ENCODE data around the gene SARS2.

Gene SARS2

DNA sequence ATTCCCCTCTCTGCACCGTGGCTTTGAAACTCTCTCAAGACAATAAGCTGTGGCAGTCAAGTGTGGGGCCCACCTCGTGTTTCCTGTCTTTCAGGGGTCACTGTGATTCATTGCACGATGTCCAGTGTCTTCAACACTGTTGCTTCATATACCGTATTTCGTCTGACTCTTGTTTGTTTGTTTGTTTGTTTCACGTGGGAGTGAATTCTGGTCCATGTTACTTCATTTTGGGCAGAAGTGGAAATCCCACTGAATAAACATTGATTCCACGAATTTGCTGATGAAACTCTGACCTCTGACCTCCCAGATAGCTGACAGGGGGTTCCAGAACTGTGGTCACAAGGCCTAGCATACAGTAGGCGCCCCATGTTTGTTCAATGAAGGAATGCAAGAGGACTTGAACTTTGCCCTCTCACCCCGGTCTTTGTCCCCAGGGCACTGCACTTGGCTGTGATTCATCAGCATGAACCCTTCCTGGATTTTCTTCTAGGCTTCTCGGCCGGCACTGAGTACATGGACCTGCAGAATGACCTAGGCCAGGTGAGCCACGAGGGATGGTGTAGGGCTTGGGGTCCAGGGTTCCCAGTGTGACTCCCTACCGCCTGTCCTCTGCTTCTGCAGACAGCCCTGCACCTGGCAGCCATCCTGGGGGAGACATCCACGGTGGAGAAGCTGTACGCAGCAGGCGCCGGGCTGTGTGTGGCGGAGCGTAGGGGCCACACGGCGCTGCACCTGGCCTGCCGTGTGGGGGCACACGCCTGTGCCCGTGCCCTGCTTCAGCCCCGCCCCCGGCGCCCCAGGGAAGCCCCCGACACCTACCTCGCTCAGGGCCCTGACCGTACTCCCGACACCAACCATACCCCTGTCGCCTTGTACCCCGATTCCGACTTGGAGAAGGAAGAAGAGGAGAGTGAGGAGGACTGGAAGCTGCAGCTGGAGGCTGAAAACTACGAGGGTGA lies 25.7 kb downstream of the SARS2 start:
- Histone ChIP-seq H3K4me1 (ENCODE audit: control insufficient read depth, insufficient read depth, low read length, unreplicated experiment) (no peaks in the 10 kb centered on the region), H3K36me3 (ENCODE audit: insufficient read depth, low read length) (peaks cover 15% of the 10 kb centered on the region; the same call in 1 of the 2 replicates), H3K79me2 (ENCODE audit: control insufficient read depth, insufficient read depth, low read length, unreplicated experiment) (peaks cover 3% of the 10 kb centered on the region), H2AFZ (ENCODE audit: low read length, unreplicated experiment) (no peak overlapping the region), H3K4me3 (ENCODE audit: low read depth, low read length) (no peak overlapping the region), H3K27ac (ENCODE audit: low read depth, low read length) (no peak overlapping the region), H3K27me3 (ENCODE audit: insufficient read depth, low read length) (no peaks in the 10 kb centered on the region)

DNA sequence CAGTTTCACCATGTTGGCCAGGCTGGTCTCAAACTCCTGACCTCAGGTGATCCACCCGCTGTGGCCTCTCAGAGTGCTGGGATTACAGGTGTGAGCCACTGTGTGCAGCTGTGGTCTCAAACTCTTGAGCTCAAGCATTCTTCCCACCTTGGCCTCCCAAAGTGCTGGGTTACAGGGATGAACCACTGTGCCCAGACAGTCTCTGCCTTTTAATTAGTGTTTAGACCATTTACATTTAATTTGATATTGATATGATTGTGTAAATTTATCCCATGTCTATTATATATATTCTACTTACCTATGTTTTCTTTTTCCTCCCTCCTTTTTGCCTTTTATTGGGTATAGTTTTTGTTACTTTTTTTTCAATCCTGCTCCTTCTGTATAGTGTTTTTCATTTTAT lies 28.9 kb downstream of the SARS2 start:
- Histone ChIP-seq H3K27me3 (ENCODE audit: insufficient read depth, low read length) (no peaks in the 10 kb centered on the region), H3K79me2 (ENCODE audit: control insufficient read depth, insufficient read depth, low read length, unreplicated experiment) (peaks cover 3% of the 10 kb centered on the region), H3K4me1 (ENCODE audit: control insufficient read depth, insufficient read depth, low read length, unreplicated experiment) (no peaks in the 10 kb centered on the region), H3K36me3 (ENCODE audit: insufficient read depth, low read length) (peaks cover 5% of the 10 kb centered on the region; the same call in 1 of the 2 replicates), H2AFZ (ENCODE audit: low read length, unreplicated experiment) (no peak overlapping the region), H3K27ac (ENCODE audit: low read depth, low read length) (no peak overlapping the region), H3K4me3 (ENCODE audit: low read depth, low read length) (no peak overlapping the region)

DNA sequence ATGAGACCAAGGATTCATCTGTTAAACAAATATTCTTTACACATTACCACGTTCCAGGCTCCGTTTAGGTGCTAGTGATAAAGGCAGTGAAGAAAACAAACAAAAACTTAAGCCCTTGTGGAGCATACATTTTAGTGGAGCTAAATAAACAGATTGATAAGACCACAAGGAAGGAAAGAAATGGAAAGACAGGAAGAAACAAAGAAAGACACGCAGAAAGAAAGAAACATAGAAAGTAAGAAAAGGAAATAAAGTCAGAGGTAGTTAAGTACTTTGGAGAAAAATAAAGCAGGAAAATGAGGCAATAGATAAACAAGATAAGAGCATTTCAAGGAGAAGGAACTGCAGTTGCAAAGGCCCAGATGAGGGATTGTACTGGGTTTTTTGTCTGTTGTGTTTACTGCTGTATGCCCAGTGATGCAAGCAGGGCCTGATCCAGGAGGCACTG lies 29.8 kb downstream of the SARS2 start:
- Histone ChIP-seq H3K79me2 (ENCODE audit: control insufficient read depth, insufficient read depth, low read length, unreplicated experiment) (peaks cover 3% of the 10 kb centered on the region), H3K4me3 (ENCODE audit: low read depth, low read length) (peak overlapping the region; percentile 90), H2AFZ (ENCODE audit: low read length, unreplicated experiment) (no peak overlapping the region), H3K36me3 (ENCODE audit: insufficient read depth, low read length) (peaks cover 5% of the 10 kb centered on the region; the same call in 1 of the 2 replicates), H3K27me3 (ENCODE audit: insufficient read depth, low read length) (no peaks in the 10 kb centered on the region), H3K4me1 (ENCODE audit: control insufficient read depth, insufficient read depth, low read length, unreplicated experiment) (no peaks in the 10 kb centered on the region), H3K27ac (ENCODE audit: low read depth, low read length) (peak overlapping the region; percentile 79)

DNA sequence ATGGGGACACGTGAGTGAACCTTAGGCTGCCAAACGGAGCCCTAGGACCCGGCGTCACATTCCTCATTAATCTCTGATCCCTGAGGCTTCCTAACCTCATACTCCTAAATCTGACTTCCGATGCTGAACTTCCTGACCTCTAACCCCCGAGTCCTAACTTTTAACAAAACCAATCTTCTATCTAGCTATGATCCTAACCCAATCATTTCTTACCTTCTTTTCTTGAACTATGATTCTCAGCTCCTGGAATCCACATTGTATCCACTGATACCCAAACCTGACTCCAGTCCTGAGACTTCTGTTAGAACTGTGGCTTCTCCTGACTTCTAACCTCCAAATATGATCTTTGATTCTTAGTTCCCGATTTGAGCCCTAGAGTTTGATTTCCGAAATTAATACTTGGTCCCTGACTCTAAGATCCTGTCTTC lies 30.3 kb downstream of the SARS2 start:
- Histone ChIP-seq H3K4me3 (ENCODE audit: low read depth, low read length) (peak overlapping the region; percentile 90), H3K4me1 (ENCODE audit: control insufficient read depth, insufficient read depth, low read length, unreplicated experiment) (no peaks in the 10 kb centered on the region), H3K27me3 (ENCODE audit: insufficient read depth, low read length) (no peaks in the 10 kb centered on the region), H3K79me2 (ENCODE audit: control insufficient read depth, insufficient read depth, low read length, unreplicated experiment) (peaks cover 3% of the 10 kb centered on the region), H3K27ac (ENCODE audit: low read depth, low read length) (peak overlapping the region; percentile 79), H2AFZ (ENCODE audit: low read length, unreplicated experiment) (peak overlapping the region; percentile 81), H3K36me3 (ENCODE audit: insufficient read depth, low read length) (no peaks in the 10 kb centered on the region; the same call in 1 of the 2 replicates)

DNA sequence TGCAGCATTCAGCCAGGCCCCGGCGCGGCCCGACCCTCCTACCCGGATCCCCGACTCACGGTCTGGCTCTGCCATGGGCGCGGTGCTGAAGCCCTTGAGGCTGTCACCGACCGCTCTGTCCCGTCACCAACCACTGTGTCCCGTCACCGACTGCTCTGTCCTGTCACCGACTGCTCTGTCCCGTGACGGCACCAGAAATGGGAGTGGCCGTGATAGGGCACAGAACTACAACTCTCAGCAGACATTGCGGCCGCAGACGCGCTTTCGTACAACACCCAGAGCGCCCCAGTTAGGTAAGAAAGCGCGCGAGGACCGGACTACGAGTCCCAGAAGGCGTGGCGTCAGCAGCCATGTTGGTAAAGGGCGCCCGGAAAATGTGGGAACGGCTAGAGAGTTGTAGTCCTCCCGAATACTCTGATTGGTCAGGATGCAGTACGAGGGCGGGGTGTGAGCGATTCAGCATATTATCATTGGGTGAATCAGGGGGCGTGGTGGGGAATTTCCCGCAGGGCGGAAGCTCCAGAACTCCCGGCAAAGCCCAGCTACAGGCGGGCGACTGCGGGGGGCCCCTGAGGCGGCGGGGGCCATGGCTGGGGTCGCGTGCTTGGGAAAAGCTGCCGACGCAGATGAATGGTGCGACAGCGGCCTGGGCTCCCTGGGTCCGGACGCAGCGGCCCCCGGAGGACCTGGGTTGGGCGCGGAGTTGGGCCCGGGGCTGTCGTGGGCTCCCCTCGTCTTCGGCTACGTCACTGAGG lies 30.9 kb downstream of the SARS2 start, which contains the start of the genes NFKBIB and SIRT2:
Gene NFKBIB, plus strand, starts transcription at position 523 of the 755 bp plus-strand sequence. Its CDS starts 64 bp downstream, at position 587.
Gene SIRT2, minus strand, starts transcription at position 172 of the 755 bp plus-strand sequence. Its CDS starts 97 bp downstream, at position 75.
- Histone ChIP-seq H2AFZ (ENCODE audit: low read length, unreplicated experiment) (peak within 1 kb of the TSS; percentile 81), H3K27ac (ENCODE audit: low read depth, low read length) (peak within 1 kb of the TSS; percentile 79), H3K4me3 (ENCODE audit: low read depth, low read length) (peak within 1 kb of the TSS; percentile 90), H3K4me1 (ENCODE audit: control insufficient read depth, insufficient read depth, low read length, unreplicated experiment) (no peaks in the 10 kb centered on the region), H3K36me3 (ENCODE audit: insufficient read depth, low read length) (no peaks in the 10 kb centered on the region; the same call in 1 of the 2 replicates), H3K79me2 (ENCODE audit: control insufficient read depth, insufficient read depth, low read length, unreplicated experiment) (peaks cover 3% of the 10 kb centered on the region), H3K27me3 (ENCODE audit: insufficient read depth, low read length) (no peaks in the 10 kb centered on the region)

DNA sequence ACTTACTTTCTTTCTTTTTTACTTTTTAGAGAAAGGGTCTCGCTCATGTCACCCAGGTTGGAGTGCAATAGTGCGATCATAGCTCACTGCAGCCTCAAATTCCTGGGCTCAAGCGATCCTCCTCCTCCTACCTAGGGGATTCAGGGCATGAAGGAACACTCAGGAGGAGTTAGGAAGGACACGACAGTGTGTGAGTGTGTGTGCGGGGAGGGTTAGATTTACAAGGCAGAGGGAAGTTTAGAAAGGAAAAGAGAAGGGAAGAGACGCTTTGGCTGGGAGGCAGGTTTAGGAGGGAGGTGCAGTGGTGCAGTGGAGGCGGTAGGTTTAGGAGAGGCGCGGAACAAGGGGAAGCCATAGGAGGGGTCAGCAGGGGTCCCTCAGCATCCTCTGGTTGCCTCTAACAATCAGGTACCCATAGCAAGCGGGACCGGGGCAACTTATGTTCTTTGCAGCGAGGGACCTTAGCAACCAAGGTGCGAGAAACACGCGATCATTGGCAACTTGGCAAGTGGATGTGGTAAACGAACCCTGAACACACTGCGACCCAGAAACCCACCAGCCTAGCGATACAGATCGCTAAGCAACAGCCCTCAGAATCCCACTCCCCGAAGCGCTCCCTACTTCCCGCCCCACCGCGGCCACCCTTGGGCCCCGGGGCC lies 31.6 kb downstream of the SARS2 start:
- H2AFZ ChIP-seq (ENCODE audit: low read length, unreplicated experiment), result peak overlapping the region; percentile 80
- no peaks in the 10 kb centered on the region for H3K4me1 ChIP-seq (ENCODE audit: control insufficient read depth, insufficient read depth, low read length, unreplicated experiment)
- H3K36me3 ChIP-seq (ENCODE audit: insufficient read depth, low read length), result no peaks in the 10 kb centered on the region
- H3K4me3 ChIP-seq (ENCODE audit: low read depth, low read length), result peak overlapping the region; percentile 90
- H3K79me2 ChIP-seq (ENCODE audit: control insufficient read depth, insufficient read depth, low read length, unreplicated experiment), result peaks cover 3% of the 10 kb centered on the region
- H3K27ac ChIP-seq (ENCODE audit: low read depth, low read length), result no peak overlapping the region
- H3K27me3 ChIP-seq (ENCODE audit: insufficient read depth, low read length), result no peaks in the 10 kb centered on the region

DNA sequence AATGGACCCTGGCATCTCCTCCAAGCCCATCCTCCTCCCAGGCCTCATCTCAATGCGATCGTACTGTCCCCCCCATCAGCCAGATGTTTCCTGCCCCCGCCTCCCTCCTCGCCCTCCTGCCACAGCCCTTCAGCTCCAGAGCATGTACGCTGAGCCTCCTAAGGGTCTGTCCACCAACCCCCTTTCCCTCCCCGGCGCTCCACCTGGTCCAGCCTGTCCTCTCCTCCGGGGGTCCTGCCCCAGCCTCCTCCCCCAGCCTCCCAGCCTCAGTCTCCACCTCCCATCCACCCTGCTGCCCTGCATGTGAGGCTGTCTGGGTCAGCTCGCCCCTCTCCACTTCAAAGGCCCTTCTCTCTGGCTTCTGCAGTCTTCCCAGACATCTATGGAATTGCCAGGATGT lies 35.6 kb downstream of the SARS2 start:
- Histone ChIP-seq H3K27me3 (ENCODE audit: insufficient read depth, low read length) (no peaks in the 10 kb centered on the region), H3K27ac (ENCODE audit: low read depth, low read length) (no peak overlapping the region), H3K4me1 (ENCODE audit: control insufficient read depth, insufficient read depth, low read length, unreplicated experiment) (no peaks in the 10 kb centered on the region), H3K4me3 (ENCODE audit: low read depth, low read length) (no peak overlapping the region), H3K36me3 (ENCODE audit: insufficient read depth, low read length) (no peaks in the 10 kb centered on the region), H2AFZ (ENCODE audit: low read length, unreplicated experiment) (no peak overlapping the region), H3K79me2 (ENCODE audit: control insufficient read depth, insufficient read depth, low read length, unreplicated experiment) (no peaks in the 10 kb centered on the region)

DNA sequence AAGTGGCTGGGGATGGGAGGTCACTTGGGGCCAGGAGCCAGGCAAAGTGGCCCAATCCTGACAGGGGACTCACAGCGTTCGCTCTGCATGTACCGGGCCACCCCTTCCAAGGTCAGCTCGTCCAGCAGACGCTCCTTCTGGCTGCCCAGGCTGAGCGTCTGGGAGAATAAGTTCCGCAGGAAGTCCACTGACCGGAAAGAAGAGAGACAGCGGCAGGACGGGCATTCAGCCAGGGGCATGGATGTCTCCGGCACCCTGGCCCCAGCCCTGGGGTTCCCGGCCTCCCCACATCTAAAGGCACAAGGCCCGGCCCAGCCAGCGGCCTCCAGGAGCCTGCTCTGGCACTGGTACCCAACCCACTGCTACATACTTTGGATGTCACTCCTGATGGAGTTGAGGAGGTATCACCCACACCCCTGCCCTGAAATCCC lies 37.2 kb downstream of the SARS2 start:
- Histone ChIP-seq H3K4me3 (ENCODE audit: low read depth, low read length) (no peak overlapping the region), H3K27ac (ENCODE audit: low read depth, low read length) (no peak overlapping the region), H3K27me3 (ENCODE audit: insufficient read depth, low read length) (no peaks in the 10 kb centered on the region), H3K36me3 (ENCODE audit: insufficient read depth, low read length) (no peaks in the 10 kb centered on the region), H3K79me2 (ENCODE audit: control insufficient read depth, insufficient read depth, low read length, unreplicated experiment) (no peaks in the 10 kb centered on the region), H3K4me1 (ENCODE audit: control insufficient read depth, insufficient read depth, low read length, unreplicated experiment) (no peaks in the 10 kb centered on the region), H2AFZ (ENCODE audit: low read length, unreplicated experiment) (no peak overlapping the region)

DNA sequence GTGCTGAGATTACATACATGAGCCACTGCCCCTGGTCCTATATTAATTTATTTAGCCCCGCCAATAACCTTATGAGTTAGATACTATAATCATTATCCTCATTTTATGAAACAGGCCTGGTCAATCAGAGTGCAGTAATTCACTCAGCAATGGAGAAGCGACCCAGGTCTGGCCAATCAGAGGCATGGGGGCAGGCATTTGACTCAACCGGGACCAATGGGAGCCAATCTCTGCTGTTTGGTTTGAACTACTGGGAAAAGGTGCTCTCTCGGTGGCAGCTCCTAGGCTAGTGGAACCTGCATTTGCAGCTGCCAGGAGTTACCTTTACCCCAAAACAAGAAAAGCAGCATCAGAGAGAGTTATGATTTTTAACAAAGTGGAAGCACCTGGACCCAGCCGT lies 37.7 kb downstream of the SARS2 start:
- Histone ChIP-seq H3K27me3 (ENCODE audit: insufficient read depth, low read length) (no peaks in the 10 kb centered on the region), H2AFZ (ENCODE audit: low read length, unreplicated experiment) (no peak overlapping the region), H3K79me2 (ENCODE audit: control insufficient read depth, insufficient read depth, low read length, unreplicated experiment) (no peaks in the 10 kb centered on the region), H3K36me3 (ENCODE audit: insufficient read depth, low read length) (no peaks in the 10 kb centered on the region), H3K4me1 (ENCODE audit: control insufficient read depth, insufficient read depth, low read length, unreplicated experiment) (no peaks in the 10 kb centered on the region), H3K4me3 (ENCODE audit: low read depth, low read length) (no peak overlapping the region), H3K27ac (ENCODE audit: low read depth, low read length) (no peak overlapping the region)

DNA sequence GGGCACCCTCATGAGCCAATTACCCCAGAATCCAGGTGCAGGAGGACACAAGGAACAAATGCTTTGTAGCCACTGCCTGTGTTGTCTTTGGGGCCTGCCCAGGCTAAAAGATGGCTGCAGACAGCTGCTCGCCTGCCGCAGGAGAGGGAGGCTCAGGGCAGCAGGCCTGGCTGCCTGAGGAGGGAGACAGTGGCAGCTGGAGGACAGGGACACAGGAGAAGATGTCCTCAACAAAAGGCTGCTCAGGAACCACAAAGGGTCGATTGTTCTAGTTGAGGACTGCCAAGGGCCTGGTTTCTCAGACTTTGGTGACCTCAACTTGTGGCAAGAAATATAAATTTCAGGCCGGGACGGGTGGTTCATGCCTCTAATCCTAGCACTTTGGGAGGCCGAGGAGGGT lies 38.8 kb downstream of the SARS2 start:
- Histone ChIP-seq H3K4me3 (ENCODE audit: low read depth, low read length) (no peak overlapping the region), H2AFZ (ENCODE audit: low read length, unreplicated experiment) (no peak overlapping the region), H3K79me2 (ENCODE audit: control insufficient read depth, insufficient read depth, low read length, unreplicated experiment) (no peaks in the 10 kb centered on the region), H3K27ac (ENCODE audit: low read depth, low read length) (no peak overlapping the region), H3K4me1 (ENCODE audit: control insufficient read depth, insufficient read depth, low read length, unreplicated experiment) (no peaks in the 10 kb centered on the region), H3K36me3 (ENCODE audit: insufficient read depth, low read length) (no peaks in the 10 kb centered on the region), H3K27me3 (ENCODE audit: insufficient read depth, low read length) (no peaks in the 10 kb centered on the region)

Data from ACC112 (cell line).